PC-3 (cell line): ENCODE results near the gene RFPL4A. TPM values are rescaled to one million over a fixed set of nuclear protein-coding genes. Genes with fewer than 3 reads are reported as not detected.

ENCODE experiments used
- ATAC-seq: fragments of 200-7000 bp; cut with Tn5 transposase; 2 replicates; pipeline ENCODE4 v1.9.1; 2020; ENCODE audit warnings: mild to moderate bottlenecking, moderate library complexity
- BruUV-seq: library from RNA; stranded (reverse); fragments of 400-500 nt; replicated peaks from 2 replicates; lab custom pipeline; 2021; lab: Mats Ljungman, UMichigan
- CTCF ChIA-PET: fragments of 300-600 bp; sonication (Branson Sonifier 250); formaldehyde crosslinking; loops from one replicate; lab custom pipeline; 2022; ENCODE audit warnings: antibody characterized with exemption; lab: Charles Lee
- POLR2A ChIA-PET: fragments of 300-600 bp; sonication (Branson Sonifier 250); formaldehyde crosslinking; loops from one replicate; lab custom pipeline; 2022; ENCODE audit warnings: antibody characterized with exemption; ENCODE audit not compliant: unreplicated experiment; lab: Charles Lee
- DNase-seq: peaks from one replicate; pipeline ENCODE4 v3.0.0-alpha.2; 2015
- H2AFZ ChIP-seq: fragments of 300-600 bp; sonication (generic); 2 replicates; pipeline ENCODE4 v1.6.0; 2016; ENCODE audit warnings: antibody characterized with exemption, low read length
- H3F3A ChIP-seq: fragments of 300-600 bp; sonication (generic); one replicate; pipeline ENCODE4 v1.6.0; 2017; ENCODE audit warnings: antibody characterized with exemption, low read length, control low read depth, mild to moderate bottlenecking; ENCODE audit not compliant: unreplicated experiment
- H3K27ac ChIP-seq: fragments of 300-600 bp; sonication (generic); 2 replicates; pipeline ENCODE4 v1.5.1; 2016; ENCODE audit warnings: mild to moderate bottlenecking, low read length
- H3K27me3 ChIP-seq: fragments of 300-600 bp; sonication (generic); 2 replicates; pipeline ENCODE4 v1.6.1; 2016; ENCODE audit warnings: low read length, mixed read lengths
- H3K36me3 ChIP-seq: fragments of 300-600 bp; sonication (generic); 2 replicates; pipeline ENCODE4 v1.6.1; 2016; ENCODE audit warnings: low read depth, mixed run types, low read length, mixed read lengths
- H3K4me1 ChIP-seq: fragments of 300-600 bp; sonication (generic); 2 replicates; pipeline ENCODE4 v1.5.1; 2016; ENCODE audit warnings: low read length; ENCODE audit not compliant: insufficient read depth
- H3K4me2 ChIP-seq: fragments of 300-600 bp; sonication (generic); 2 replicates; pipeline ENCODE4 v1.6.0; 2016; ENCODE audit warnings: low read length
- H3K4me3 ChIP-seq: fragments of 300-600 bp; sonication (generic); 2 replicates; pipeline ENCODE4 v1.5.1; 2016; ENCODE audit warnings: mild to moderate bottlenecking, low read length, mixed read lengths
- H3K79me2 ChIP-seq: fragments of 300-600 bp; sonication (generic); 2 replicates; pipeline ENCODE4 v1.6.1; 2017; ENCODE audit warnings: low read length, mixed read lengths
- H3K9ac ChIP-seq: fragments of 300-600 bp; sonication (generic); 2 replicates; pipeline ENCODE4 v1.6.0; 2016; ENCODE audit warnings: mild to moderate bottlenecking, low read length
- H3K9me2 ChIP-seq: fragments of 300-600 bp; sonication (generic); replicated peaks from 2 replicates; pipeline ENCODE4 v1.6.1; 2016; ENCODE audit warnings: mixed run types, low read length, mixed read lengths
- H3K9me3 ChIP-seq: fragments of 300-600 bp; sonication (generic); 2 replicates; pipeline ENCODE4 v1.6.1; 2016; ENCODE audit warnings: low read length, mixed read lengths
- H4K20me1 ChIP-seq: fragments of 300-600 bp; sonication (generic); 2 replicates; pipeline ENCODE4 v1.6.1; 2016; ENCODE audit warnings: low read length, mixed read lengths
- CTCF ChIP-seq: fragments of 300-600 bp; sonication (generic); conservative IDR thresholded peaks from 2 replicates; pipeline ENCODE4 v1.5.1; 2017; ENCODE audit warnings: antibody characterized with exemption, low read depth, mild to moderate bottlenecking, low read length
- EZH2 ChIP-seq: fragments of 300-600 bp; sonication (generic); IDR thresholded peaks from one replicate; pipeline ENCODE4 v1.6.1; 2017; ENCODE audit warnings: antibody characterized with exemption, mild to moderate bottlenecking, low read length; ENCODE audit not compliant: unreplicated experiment
- EZH2phosphoT487 ChIP-seq: fragments of 300-600 bp; sonication (generic); IDR thresholded peaks from 2 replicates; pipeline ENCODE4 v1.6.1; 2018; ENCODE audit warnings: mild to moderate bottlenecking, antibody characterized with exemption, low read length, borderline replicate concordance
- intact Hi-C: fragments of 100-400 bp; cut with micrococcal nuclease; formaldehyde crosslinking; loops from 2 replicates; pipeline ENCODE4 v1.9.0; 2023
- total RNA-seq: library from RNA; depleted of rRNA; stranded (reverse); fragments of >200 nt; gene quantifications from 2 replicates; pipeline ENCODE4 v1.2.3, GENCODE V29; 2014; rRNA removed

The RFPL4A gene
- total RNA-seq, 1 experiment from 2014 or later, result not detected

GRCh38 chr19:55811340-55811739, 52.4 kb downstream of the RFPL4A start:
- ATAC-seq (no peak), DNase-seq (no peak)
- Histone ChIP-seq H3K9ac (no peak overlapping the region), H3K9me3 (no peaks in the 10 kb centered on the region), H3K79me2 (no peaks in the 10 kb centered on the region), H3K9me2 (no peaks in the 10 kb centered on the region), H2AFZ (no peak overlapping the region), H3K4me3 (no peak overlapping the region), H3K4me1 (no peaks in the 10 kb centered on the region), H4K20me1 (no peaks in the 10 kb centered on the region), H3K36me3 (no peaks in the 10 kb centered on the region), H3F3A (no peaks in the 10 kb centered on the region), H3K27ac (no peak overlapping the region), H3K27me3 (peaks cover 56% of the 10 kb centered on the region), H3K4me2 (no peak overlapping the region)
- no TSS peak for BruUV-seq
- TF ChIP-seq CTCF (no peak), EZH2 (no peak), EZH2phosphoT487 (no peak)
- ChIA-PET CTCF (no interaction called here), POLR2A (interaction anchor here (0.6 kb wide), 1 partner anchor 1539 kb away, joined by 3 read pairs; the partner anchor contains the start of gene ZNF304)
- intact Hi-C loops, result no loop called here

GRCh38 chr19:55812449-55812848, 53.6 kb downstream of the RFPL4A start:
- Histone ChIP-seq H3K27me3 (peaks cover 50% of the 10 kb centered on the region), H4K20me1 (no peaks in the 10 kb centered on the region), H3F3A (no peaks in the 10 kb centered on the region), H3K4me1 (no peaks in the 10 kb centered on the region), H3K9me3 (no peaks in the 10 kb centered on the region), H3K9me2 (no peaks in the 10 kb centered on the region), H3K9ac (no peak overlapping the region), H3K4me2 (no peak overlapping the region), H2AFZ (no peak overlapping the region), H3K4me3 (no peak overlapping the region), H3K27ac (no peak overlapping the region), H3K36me3 (no peaks in the 10 kb centered on the region), H3K79me2 (no peaks in the 10 kb centered on the region)
- intact Hi-C loops, result no loop called here
- DNase-seq, result no peak
- ChIA-PET CTCF (interaction anchor here (0.6 kb wide), 1 partner anchor 441 kb away, joined by 3 read pairs; no protein-coding TSS in a partner anchor), POLR2A (no interaction called here)
- no TSS peak for BruUV-seq
- ATAC-seq, result no peak
- TF ChIP-seq EZH2, result no peak
- TF ChIP-seq EZH2phosphoT487, result no peak
- TF ChIP-seq CTCF, result no peak

Other genes with a start within 250 kb of the RFPL4A start
- gene SBK2, start 222.0 kb upstream of the RFPL4A start, total RNA-seq, result not detected in 2 replicates
- gene SBK3, start 213.6 kb upstream of the RFPL4A start, total RNA-seq, result 0.46 TPM in 1 of 2 replicates, not detected in the other
- gene ZNF579, start 178.2 kb upstream of the RFPL4A start, total RNA-seq, result 13.5 and 26.1 TPM in 2 replicates
- gene FIZ1, start 159.6 kb upstream of the RFPL4A start, total RNA-seq, result 11.6 and 11.7 TPM in 2 replicates
- gene ZNF524, start 158.8 kb upstream of the RFPL4A start, total RNA-seq, result 27.7 and 33.1 TPM in 2 replicates
- gene ZNF865, start 153.4 kb upstream of the RFPL4A start, total RNA-seq, result 5.5 and 8.2 TPM in 2 replicates
- gene ZNF784, start 134.5 kb upstream of the RFPL4A start, total RNA-seq, result 9.0 and 18.0 TPM in 2 replicates
- gene ZNF580, start 118.1 kb upstream of the RFPL4A start, total RNA-seq, result 15.2 and 23.9 TPM in 2 replicates
- 25.6 and 37.5 TPM in 2 replicates for gene ZNF581, start 115.4 kb upstream of the RFPL4A start, total RNA-seq
- gene CCDC106, start 110.9 kb upstream of the RFPL4A start, total RNA-seq, result 36.0 and 41.4 TPM in 2 replicates
- gene U2AF2, start 104.1 kb upstream of the RFPL4A start, total RNA-seq, result 343 and 360 TPM in 2 replicates
- 203 and 240 TPM in 2 replicates for gene EPN1, start 83.9 kb upstream of the RFPL4A start, total RNA-seq
- not detected in 2 replicates for gene NLRP9, start 20.7 kb upstream of the RFPL4A start, total RNA-seq
- gene RFPL4AL1, start 10.0 kb downstream of the RFPL4A start, total RNA-seq, result not detected in 2 replicates
- 0.15 and 0.23 TPM in 2 replicates for gene NLRP11, start 72.9 kb downstream of the RFPL4A start, total RNA-seq
- not detected in 2 replicates for gene NLRP4, start 77.4 kb downstream of the RFPL4A start, total RNA-seq
- gene NLRP13, start 173.2 kb downstream of the RFPL4A start, total RNA-seq, result not detected in 2 replicates
- not detected in 2 replicates for gene NLRP8, start 188.7 kb downstream of the RFPL4A start, total RNA-seq
- not detected in 2 replicates for gene NLRP5, start 227.7 kb downstream of the RFPL4A start, total RNA-seq